Ovary (tissue), 9 donors: ENCODE data around the gene PRMT2. TPM values are rescaled to one million over a fixed set of nuclear protein-coding genes. Genes with fewer than 3 reads are reported as not detected.
"Not testable (repeated sequence)": the region's sequence is repeated elsewhere in the genome, so short reads cannot be mapped to it uniquely, and the experiment has no call there.

Experiments
- DNase-seq, 5 donors: peaks; one replicate each; pipeline ENCODE4 v3.0.0-alpha.2; 2019 to 2020
- H3K27ac ChIP-seq, 2 donors: fragments of 200-600 bp; one replicate each; pipeline versions ENCODE4 v1.5.1 to v1.8.0; 2019 to 2022
- H3K27me3 ChIP-seq: fragments of 200-600 bp; one replicate; pipeline ENCODE4 v1.8.0; 2022
- H3K36me3 ChIP-seq: fragments of 200-600 bp; sonication (generic); one replicate; pipeline ENCODE4 v1.5.1; 2019
- H3K4me1 ChIP-seq: one replicate; pipeline ENCODE4 v1.8.1; 2013; ENCODE audit warnings: mild to moderate bottlenecking, moderate library complexity; ENCODE audit not compliant: insufficient read depth
- H3K4me3 ChIP-seq: fragments of 200-600 bp; sonication (generic); one replicate; pipeline ENCODE4 v1.5.1; 2017
- H3K9me3 ChIP-seq, 2 donors: fragments of 200-600 bp in 1 of 2; sonication (generic) in 1 of 2; one replicate each; pipeline versions ENCODE4 v1.5.1 to v1.8.1; 2013 to 2019; ENCODE audit warnings: mild to moderate bottlenecking in 1 of 2, moderate library complexity in 1 of 2
- EP300 ChIP-seq: sonication (generic); formaldehyde crosslinking; IDR thresholded peaks from one replicate; pipeline ENCODE4 v1.6.1; 2017; ENCODE audit warnings: antibody characterized with exemption
- POLR2A ChIP-seq: fragments of 450-650 bp; IDR thresholded peaks from one replicate; pipeline ENCODE4 v1.6.1; 2017; ENCODE audit warnings: antibody characterized with exemption, mild to moderate bottlenecking, moderate library complexity
- WGBS, 3 donors: extraction: QIAGEN DNeasy Blood & Tissue Kit in 1 of 3; methylation state at CpG; one replicate each; pipeline versions ENCODE4 v1.1.5 to v1.1.7; 2013 to 2017; 5-methylcytosine and 5-hydroxymethylcytosine counted together
- intact Hi-C, 4 donors: fragments of 100-400 bp; cut with DNase I; formaldehyde crosslinking; loops; one replicate each; pipeline versions ENCODE4 v1.11.0 to v1.15.1; 2022 to 2023
- polyA plus RNA-seq, 2 donors: library from polyadenylated mRNA; stranded (reverse); fragments of 200-250 nt in 1 of 2; fragments of 350-450 nt in 1 of 2; fragmentation: Illumina TruSeq in 1 of 2; extraction: RNeasy Lipid Tissue Mini Kit (QIAGEN cat#74804) in 1 of 2; gene quantifications; one replicate each; pipeline ENCODE4 v1.2.3, GENCODE V29; 2013 to 2014
- total RNA-seq, 7 donors: library from RNA; depleted of rRNA in 2 of 7; stranded (reverse); fragments of >200 nt in 2 of 7; fragmentation: NEBNext Ultra II Directional in 3 of 7; extraction: Animal tissue kit (Norgen Biotek cat#: 25700) in 3 of 7; gene quantifications; one replicate each; pipeline versions ENCODE4 v1.1.0 to v1.2.4, GENCODE V29; 2016 to 2023
- TF ChIP-seq, protein P1 (sequence below), 3 donors: fragments of 450-650 bp in 2 of 3; fragments of 200-600 bp in 1 of 3; IDR thresholded peaks; one replicate each; pipeline versions ENCODE4 v1.5.1 to v1.8.0; 2016 to 2022; ENCODE audit warnings: antibody characterized with exemption in 3 of 3, mild to moderate bottlenecking in 1 of 3
- donor health status: DM: no; HTN: no; CAD: no; lungs with moderate emphysema.
- donor health status: DM: no; HTN: no; CAD: no.
- donor health status: Bipolar disorder and iron deficiency.
- donor health status: DM: yes; HTN: yes; CAD: no.
- donor health status: DM: no; HTN: no; CAD: no.
- donor health status: DM: yes; HTN: yes; CAD: no.

PRMT2 gene
- total and polyA plus RNA-seq, 9 donors, result 62.6 to 125 (median 98.1) TPM

DNA sequence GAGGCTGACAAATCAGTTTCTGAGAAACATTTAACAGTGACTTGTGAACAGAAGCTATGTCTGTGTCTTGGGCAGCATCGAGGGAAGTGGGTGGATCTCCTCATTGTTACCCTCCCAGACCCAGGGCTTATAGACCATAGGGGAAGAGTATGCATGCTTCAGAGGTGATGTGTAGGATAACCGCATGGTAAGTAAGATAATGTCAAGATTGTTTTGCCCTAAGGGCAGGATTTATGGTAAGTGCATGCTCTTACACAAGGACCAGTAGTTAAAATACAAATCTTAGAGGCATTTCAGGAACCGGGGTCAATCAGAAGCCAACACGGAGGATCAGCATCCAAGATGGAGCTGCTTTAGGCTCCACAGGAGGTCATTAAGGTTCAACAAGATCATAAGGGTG lies 7.7 kb upstream of the PRMT2 start:
- H3K4me1 ChIP-seq, result no peaks in the 10 kb centered on the region
- no peaks in the 10 kb centered on the region for H3K36me3 ChIP-seq
- H3K4me3 ChIP-seq, result no peak overlapping the region
- 78 to 83% (median 81%) methylated on average over 4 of the region's 4 CpGs for WGBS, 3 donors
- no peak overlapping the region for H3K27ac ChIP-seq
- H3K27me3 ChIP-seq, result no peaks in the 10 kb centered on the region
- H3K9me3 ChIP-seq, result no peaks in the 10 kb centered on the region
- TF ChIP-seq POLR2A, result no peak
- TF ChIP-seq, protein P1, sequence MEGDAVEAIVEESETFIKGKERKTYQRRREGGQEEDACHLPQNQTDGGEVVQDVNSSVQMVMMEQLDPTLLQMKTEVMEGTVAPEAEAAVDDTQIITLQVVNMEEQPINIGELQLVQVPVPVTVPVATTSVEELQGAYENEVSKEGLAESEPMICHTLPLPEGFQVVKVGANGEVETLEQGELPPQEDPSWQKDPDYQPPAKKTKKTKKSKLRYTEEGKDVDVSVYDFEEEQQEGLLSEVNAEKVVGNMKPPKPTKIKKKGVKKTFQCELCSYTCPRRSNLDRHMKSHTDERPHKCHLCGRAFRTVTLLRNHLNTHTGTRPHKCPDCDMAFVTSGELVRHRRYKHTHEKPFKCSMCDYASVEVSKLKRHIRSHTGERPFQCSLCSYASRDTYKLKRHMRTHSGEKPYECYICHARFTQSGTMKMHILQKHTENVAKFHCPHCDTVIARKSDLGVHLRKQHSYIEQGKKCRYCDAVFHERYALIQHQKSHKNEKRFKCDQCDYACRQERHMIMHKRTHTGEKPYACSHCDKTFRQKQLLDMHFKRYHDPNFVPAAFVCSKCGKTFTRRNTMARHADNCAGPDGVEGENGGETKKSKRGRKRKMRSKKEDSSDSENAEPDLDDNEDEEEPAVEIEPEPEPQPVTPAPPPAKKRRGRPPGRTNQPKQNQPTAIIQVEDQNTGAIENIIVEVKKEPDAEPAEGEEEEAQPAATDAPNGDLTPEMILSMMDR (IDR thresholded peaks at IDR 0.05), result no peak
- TF ChIP-seq EP300, result no peak
- DNase-seq, result no peak
- intact Hi-C loops, result no loop called here

DNA sequence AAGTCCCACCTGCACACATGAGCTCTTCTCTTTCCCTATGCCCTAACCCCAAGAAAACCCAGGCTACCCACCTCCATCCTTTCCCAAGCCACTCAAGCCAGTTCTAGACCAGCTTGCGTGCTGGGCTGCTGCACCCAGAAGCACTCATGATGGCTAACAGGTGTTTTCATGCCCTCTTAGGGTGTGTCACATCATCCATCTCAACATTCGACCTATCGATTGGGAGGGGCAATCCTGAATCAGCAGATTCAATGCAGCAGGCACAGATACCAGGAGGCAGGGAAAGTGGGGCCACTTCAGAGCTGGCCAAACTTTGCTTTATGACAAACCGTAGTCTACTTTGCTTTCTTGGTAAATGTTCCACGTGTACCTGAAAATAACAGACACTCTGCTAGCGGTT lies 6.6 kb upstream of the PRMT2 start:
- H3K4me3 ChIP-seq, result no peak overlapping the region
- WGBS, 3 donors, result 82 to 86% (median 84%) methylated on average over 6 of the region's 6 CpGs
- TF ChIP-seq EP300, result no peak
- H3K36me3 ChIP-seq, result no peaks in the 10 kb centered on the region
- intact Hi-C loops, result no loop called here
- no peak for DNase-seq
- H3K9me3 ChIP-seq, result no peaks in the 10 kb centered on the region
- no peaks in the 10 kb centered on the region for H3K4me1 ChIP-seq
- H3K27me3 ChIP-seq, result no peaks in the 10 kb centered on the region
- H3K27ac ChIP-seq, result no peak overlapping the region

DNA sequence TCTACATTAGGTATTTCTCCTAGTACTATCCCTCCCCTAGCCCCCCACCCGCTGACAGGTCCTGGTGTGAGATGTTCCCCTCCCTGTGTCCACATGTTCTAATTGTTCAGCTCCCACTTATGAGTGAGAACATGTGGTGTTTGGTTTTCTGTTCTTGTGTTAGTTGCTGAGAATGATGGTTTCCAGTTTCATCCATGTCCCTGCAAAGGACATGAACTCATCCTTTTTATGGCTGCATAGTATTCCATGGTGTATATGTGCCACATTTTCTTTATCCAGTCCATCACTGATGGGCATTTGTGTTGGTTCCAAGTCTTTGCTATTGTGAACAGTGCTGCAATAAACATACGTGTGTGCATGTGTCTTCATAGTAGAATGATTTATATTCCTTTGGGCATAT lies 4.6 kb upstream of the PRMT2 start:
- H3K36me3 ChIP-seq, H3K27ac ChIP-seq, H3K9me3 ChIP-seq, H3K4me1 ChIP-seq, H3K4me3 ChIP-seq, H3K27me3 ChIP-seq, intact Hi-C loops, DNase-seq: not testable (repeated sequence)
- WGBS, 3 donors, result 69 to 82% (median 73%) methylated on average over 2 of the region's 2 CpGs

DNA sequence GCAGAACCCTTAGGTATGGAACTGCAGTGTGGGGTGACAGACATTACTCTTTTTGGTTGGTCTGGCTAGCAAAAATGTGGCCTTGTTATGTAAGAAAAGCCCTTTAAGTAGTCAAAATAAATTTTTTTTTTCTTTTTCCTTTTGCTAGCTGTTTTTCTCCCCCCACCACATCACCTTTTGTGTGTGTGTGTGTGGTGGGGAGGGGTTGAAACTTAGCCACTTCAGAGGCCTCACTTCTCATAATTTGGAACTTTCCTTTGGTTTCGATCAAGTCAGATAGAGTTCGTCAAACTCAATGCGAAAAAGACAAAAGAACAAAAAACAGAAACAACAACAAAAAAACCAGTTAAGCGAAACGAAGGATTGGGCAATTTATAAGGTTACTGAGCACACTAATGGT lies 1.9 kb upstream of the PRMT2 start:
- no peak overlapping the region for H3K4me3 ChIP-seq
- intact Hi-C loops, result no loop called here
- WGBS, 3 donors, result 94 to 96% (median 94%) methylated on average over 5 of the region's 5 CpGs
- H3K27ac ChIP-seq, result no peak overlapping the region
- no peaks in the 10 kb centered on the region for H3K9me3 ChIP-seq
- TF ChIP-seq, protein P1 (IDR thresholded peaks at IDR 0.05), result no peak
- no peak for TF ChIP-seq EP300
- no peak for TF ChIP-seq POLR2A
- H3K36me3 ChIP-seq, result no peaks in the 10 kb centered on the region
- H3K27me3 ChIP-seq, result no peaks in the 10 kb centered on the region
- DNase-seq, result no peak
- peaks cover 4% of the 10 kb centered on the region for H3K4me1 ChIP-seq

DNA sequence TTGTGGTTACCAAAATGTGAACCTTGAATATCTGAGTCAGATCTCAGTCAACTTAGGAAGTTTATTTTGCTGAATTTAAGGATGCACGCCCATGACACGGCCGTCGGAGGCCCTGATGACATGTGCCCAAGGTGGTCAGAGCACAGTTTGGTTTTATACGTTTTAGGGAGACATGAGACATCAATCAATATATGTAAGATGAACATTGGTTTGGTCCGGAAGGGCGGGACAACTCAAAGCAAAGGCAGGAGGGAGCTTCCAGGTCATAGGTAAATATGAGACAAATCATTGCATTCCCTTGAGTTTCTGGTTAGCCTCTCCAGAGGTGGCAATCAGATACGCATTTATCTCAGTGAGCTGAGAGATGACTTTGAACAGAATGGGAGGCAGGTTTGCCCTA lies 1.0 kb upstream of the PRMT2 start:
- TF ChIP-seq EP300 (no peak), POLR2A (no peak)
- TF ChIP-seq, protein P1 (IDR thresholded peaks at IDR 0.05), result no peak

DNA sequence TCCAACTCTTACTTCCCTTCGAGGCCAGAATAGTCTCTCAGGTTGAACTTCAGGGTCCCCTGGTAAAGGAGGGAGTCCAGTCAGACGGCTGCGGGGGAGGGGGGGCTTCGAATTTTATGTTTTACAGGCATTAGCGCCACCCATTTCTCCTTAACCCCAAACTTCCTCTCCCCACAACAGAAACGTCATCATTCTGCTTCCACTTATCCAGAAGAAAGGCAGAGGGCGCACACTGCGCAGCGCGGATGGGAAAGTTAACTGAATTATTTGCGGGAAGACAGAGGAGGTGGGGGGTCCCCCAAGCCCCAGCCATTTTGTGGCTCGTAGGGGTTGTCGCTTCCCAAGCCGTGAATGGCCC lies 529 bp upstream of the PRMT2 start:
- TF ChIP-seq, protein P1 (IDR thresholded peaks at IDR 0.05), result peak in 2 of 3 donors; percentile 22 to 39
- TF ChIP-seq POLR2A, result no peak
- Histone ChIP-seq H3K9me3 (no peaks in the 10 kb centered on the region), H3K27ac (peak overlapping the region; percentile 69 to 98), H3K4me3 (peak overlapping the region; percentile 98), H3K36me3 (no peaks in the 10 kb centered on the region), H3K4me1 (peaks cover 4% of the 10 kb centered on the region), H3K27me3 (no peaks in the 10 kb centered on the region)
- intact Hi-C loops, result no loop called here
- peak in 4 of 5 donors; percentile 81 to 90 (median 86) for DNase-seq
- WGBS, 3 donors, result 0 to 1% (median 0%) methylated on average over 14 of the region's 14 CpGs

More for the DNA sequence above, 1.0 kb upstream of the PRMT2 start:
- H3K27me3 ChIP-seq, result no peaks in the 10 kb centered on the region
- DNase-seq, result no peak
- no peaks in the 10 kb centered on the region for H3K36me3 ChIP-seq
- peak overlapping the region in 1 of 2 donors; percentile 98 for H3K27ac ChIP-seq
- no peaks in the 10 kb centered on the region for H3K9me3 ChIP-seq
- peaks cover 4% of the 10 kb centered on the region for H3K4me1 ChIP-seq
- no peak overlapping the region for H3K4me3 ChIP-seq
- intact Hi-C loops, result no loop called here
- WGBS, 3 donors, result 86 to 90% (median 87%) methylated on average over 8 of the region's 8 CpGs
